ENCODE data around the gene ZNF816.

GRCh38 chr19:52987221-52987620 is 24.5 kb upstream of the ZNF816 start:
- TF ChIP-seq CTCF (IDR thresholded peaks at IDR 0.05) (no peak), ZFX (IDR thresholded peaks at IDR 0.05; ENCODE audit: borderline replicate concordance) (no peak)

All from 22Rv1 (cell line).